Measurements from ENCODE around the gene CYCS. TPM values are rescaled to one million over a fixed set of nuclear protein-coding genes. Genes with fewer than 3 reads are reported as not detected.
A peak's percentile ranks its signal among the peaks of the same experiment; 100 is the strongest.

Gene CYCS
- total and polyA plus RNA-seq, 4 donors = 33.0 to 85.1 (median 61.5) TPM

GRCh38 chr7:25073451-25073850 is 51.6 kb downstream of the CYCS start:
- Histone ChIP-seq H3K4me3 (no peak overlapping the region), H3K27me3 (ENCODE audit: control insufficient read depth in 3 of 3, insufficient read depth in 3 of 3, low read length in 2 of 3) (no peaks in the 10 kb centered on the region), H3K4me1 (ENCODE audit: control insufficient read depth in 5 of 5, insufficient read depth in 5 of 5, low read length in 5 of 5) (peaks cover 0 to 12% (median 0%) of the 10 kb centered on the region in 5 donors), H3K27ac (ENCODE audit: low read depth in 1 of 2, low read length in 1 of 2) (no peak overlapping the region), H3K9me3 (ENCODE audit: control insufficient read depth in 4 of 4, insufficient read depth in 3 of 4, low read length in 3 of 4) (no peaks in the 10 kb centered on the region), H3K36me3 (ENCODE audit: control insufficient read depth in 4 of 4, insufficient read depth in 4 of 4, low read length in 4 of 4) (no peaks in the 10 kb centered on the region), H3K9ac (ENCODE audit: insufficient read depth in 1 of 2, low read length in 2 of 2) (no peak overlapping the region)
- 10 to 18% methylated on average over 2 of the region's 2 CpGs for WGBS, 2 donors
- DNase-seq = peak in 1 of 3 donors; percentile 28
- no peak for ATAC-seq (ENCODE audit: insufficient read depth, low FRiP score)
- no peak for TF ChIP-seq CTCF (IDR thresholded peaks at IDR 0.05; ENCODE audit: control extremely low read depth, extremely low read depth)

Other genes with a start within 250 kb of the CYCS start
- gene OSBPL3, start 145.1 kb downstream of the CYCS start, total RNA-seq = 10 to 100 TPM; 31.5 to 32.0 TPM
- gene OSBPL3, start 145.1 kb downstream of the CYCS start, polyA plus RNA-seq = 1 to 10 TPM; 8.6 to 9.3 TPM
- not detected for gene NPVF, start 103.2 kb upstream of the CYCS start, total RNA-seq
- not detected for gene NPVF, start 103.2 kb upstream of the CYCS start, polyA plus RNA-seq

All from lung (tissue), 12 donors.